Measurements from ENCODE around the gene WWOX. TPM values are rescaled to one million over a fixed set of nuclear protein-coding genes. Genes with fewer than 3 reads are reported as not detected.

WWOX gene
- total RNA-seq, 3 donors from 2014 or later: 11.7 to 18.0 (median 13.8) TPM

DNA sequence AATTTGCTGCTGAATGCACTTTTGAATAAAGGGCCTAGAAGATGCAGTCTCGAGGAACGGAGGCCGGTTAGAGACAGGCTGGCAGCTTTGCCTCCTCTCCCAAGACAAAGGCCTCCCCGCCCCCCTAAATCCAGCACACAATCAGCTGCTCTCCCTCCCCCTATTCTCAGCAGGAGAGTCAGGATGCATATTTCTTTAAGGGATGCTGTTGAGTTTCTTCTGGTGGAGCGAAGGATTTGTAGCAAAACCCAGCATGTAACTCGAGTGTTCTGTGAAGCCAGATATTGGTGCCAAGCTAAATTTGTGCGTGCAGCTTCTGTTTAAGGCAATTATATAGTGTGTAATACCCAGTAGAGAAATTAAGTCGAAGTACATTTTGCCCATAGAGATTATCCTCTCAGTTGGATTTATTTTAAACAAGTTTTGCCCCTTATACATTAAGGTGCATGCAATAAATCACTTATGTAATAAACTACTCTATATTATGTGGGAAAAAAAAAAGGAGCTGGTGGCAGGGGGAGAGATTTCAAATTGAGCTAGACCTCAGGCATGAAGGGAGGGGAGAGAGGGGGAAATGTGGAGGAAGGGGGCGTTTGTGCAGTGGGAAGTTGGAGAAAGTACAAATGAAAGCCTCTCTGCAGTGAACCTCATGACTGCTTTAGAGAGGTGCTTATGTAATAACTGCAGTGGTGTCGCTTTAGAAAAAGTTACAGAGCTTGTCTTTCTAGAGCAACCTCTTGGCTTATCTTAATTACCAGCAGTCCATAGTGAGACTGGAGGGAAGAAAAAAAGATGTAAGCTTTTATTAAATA lies 901.9 kb downstream of the WWOX start:
- ATAC-seq (no peak), DNase-seq (no peak)
- Histone ChIP-seq H3K9me3 (no peaks in the 10 kb centered on the region), H3K4me1 (ENCODE audit: low read depth) (no peaks in the 10 kb centered on the region), H3K36me3 (ENCODE audit: low read depth) (no peaks in the 10 kb centered on the region), H3K4me3 (no peak overlapping the region)
- no peak for TF ChIP-seq CTCF (IDR thresholded peaks at IDR 0.05)
- intact Hi-C loops (cut with DNase I, micrococcal nuclease): no loop called here

GRCh38 chr16:79003026-79003609 lies 903.7 kb downstream of the WWOX start:
- TF ChIP-seq CTCF (IDR thresholded peaks at IDR 0.05): no peak
- DNase-seq (no peak), ATAC-seq (peak; percentile 47)
- no peaks in the 10 kb centered on the region for H3K9me3 ChIP-seq
- H3K4me1 ChIP-seq (ENCODE audit: low read depth): no peaks in the 10 kb centered on the region
- no peak overlapping the region for H3K4me3 ChIP-seq
- intact Hi-C loops (cut with DNase I, micrococcal nuclease): no loop called here
- no peaks in the 10 kb centered on the region for H3K36me3 ChIP-seq (ENCODE audit: low read depth)

DNA sequence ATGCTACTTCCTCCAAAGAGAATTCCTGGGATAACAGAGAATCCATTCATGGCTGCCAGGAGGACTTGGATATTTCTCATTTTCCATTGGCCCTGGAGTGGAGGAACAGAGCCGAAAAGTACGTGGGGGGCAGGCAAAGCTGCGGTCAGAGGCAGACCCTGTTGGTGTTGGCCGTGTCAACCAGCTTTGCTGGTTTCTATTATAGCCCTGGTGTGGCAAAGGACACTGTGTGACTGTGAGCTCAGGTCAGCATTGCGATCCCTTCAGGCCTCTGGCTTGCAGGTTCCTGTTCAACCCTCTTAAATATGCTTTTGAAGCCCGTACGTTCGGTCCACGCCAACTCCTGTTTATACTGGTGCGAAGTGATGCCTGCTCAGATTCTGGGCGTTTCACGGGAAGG lies 904.9 kb downstream of the WWOX start:
- Histone ChIP-seq H3K9me3 (no peaks in the 10 kb centered on the region), H3K4me1 (ENCODE audit: low read depth) (no peaks in the 10 kb centered on the region), H3K4me3 (no peak overlapping the region), H3K36me3 (ENCODE audit: low read depth) (no peaks in the 10 kb centered on the region)
- DNase-seq (no peak), ATAC-seq (no peak)
- intact Hi-C loops (cut with DNase I, micrococcal nuclease): no loop called here
- no peak for TF ChIP-seq CTCF (IDR thresholded peaks at IDR 0.05)

- Histone ChIP-seq H3K36me3 (ENCODE audit: low read depth) (no peaks in the 10 kb centered on the region), H3K9me3 (no peaks in the 10 kb centered on the region), H3K4me1 (ENCODE audit: low read depth) (no peaks in the 10 kb centered on the region), H3K4me3 (no peak overlapping the region)
- no peak for ATAC-seq
- intact Hi-C loops (cut with DNase I, micrococcal nuclease): no loop called here
- no peak for DNase-seq
- no peak for TF ChIP-seq CTCF (IDR thresholded peaks at IDR 0.05)
Measured at GRCh38 chr16:79005096-79005495, 905.6 kb downstream of the WWOX start.

- intact Hi-C loops (cut with DNase I, micrococcal nuclease): no loop called here
- TF ChIP-seq CTCF (IDR thresholded peaks at IDR 0.05): no peak
- no peak for ATAC-seq
- no peak for DNase-seq
- no peaks in the 10 kb centered on the region for H3K36me3 ChIP-seq (ENCODE audit: low read depth)
- no peak overlapping the region for H3K4me3 ChIP-seq
- H3K9me3 ChIP-seq: no peaks in the 10 kb centered on the region
- no peaks in the 10 kb centered on the region for H3K4me1 ChIP-seq (ENCODE audit: low read depth)
Measured at GRCh38 chr16:79006206-79006605, 906.8 kb downstream of the WWOX start.
